ENCODE data around the gene TRPM3.

Gene TRPM3

DNA sequence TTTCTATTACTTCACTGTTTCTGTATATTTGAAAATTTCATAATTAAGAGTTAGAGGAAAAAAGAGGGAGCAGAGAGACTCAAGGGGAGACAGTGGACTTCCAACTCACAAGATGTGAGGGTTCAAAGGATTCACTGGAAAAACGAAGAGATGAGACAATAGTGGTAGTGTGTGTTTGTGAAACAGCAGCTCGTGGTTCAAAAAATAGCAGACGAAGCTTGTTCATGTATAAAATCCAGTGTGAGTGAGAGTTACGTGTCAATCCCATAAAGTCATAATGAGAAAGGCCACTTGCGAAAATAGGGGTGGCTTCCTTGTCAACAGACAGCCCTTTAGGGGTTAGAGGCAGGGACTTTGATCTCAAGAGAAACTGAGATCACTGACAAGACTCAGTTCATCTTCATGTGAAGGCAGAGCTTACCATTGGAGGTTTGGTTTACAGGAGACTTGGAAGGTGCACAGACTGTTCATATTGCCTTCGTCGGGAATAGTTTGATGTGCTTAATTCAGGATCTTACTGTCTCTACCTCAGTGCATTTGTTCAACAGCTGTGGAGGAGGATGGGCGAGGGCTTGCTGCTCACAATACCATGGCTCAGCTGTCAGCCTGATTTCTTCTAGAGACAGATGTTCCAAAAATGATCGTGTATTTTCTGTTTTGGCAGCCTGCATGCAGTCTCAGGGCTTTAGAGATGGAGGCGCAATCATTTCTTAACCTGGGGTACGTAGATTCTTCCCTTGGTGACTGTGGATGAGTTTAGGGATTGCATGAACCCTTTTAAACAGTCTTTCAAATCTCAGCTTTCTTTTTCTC, 601.3 kb downstream of the TRPM3 start:
- no peak overlapping the region for H3K27ac ChIP-seq
- TF ChIP-seq, protein P1, sequence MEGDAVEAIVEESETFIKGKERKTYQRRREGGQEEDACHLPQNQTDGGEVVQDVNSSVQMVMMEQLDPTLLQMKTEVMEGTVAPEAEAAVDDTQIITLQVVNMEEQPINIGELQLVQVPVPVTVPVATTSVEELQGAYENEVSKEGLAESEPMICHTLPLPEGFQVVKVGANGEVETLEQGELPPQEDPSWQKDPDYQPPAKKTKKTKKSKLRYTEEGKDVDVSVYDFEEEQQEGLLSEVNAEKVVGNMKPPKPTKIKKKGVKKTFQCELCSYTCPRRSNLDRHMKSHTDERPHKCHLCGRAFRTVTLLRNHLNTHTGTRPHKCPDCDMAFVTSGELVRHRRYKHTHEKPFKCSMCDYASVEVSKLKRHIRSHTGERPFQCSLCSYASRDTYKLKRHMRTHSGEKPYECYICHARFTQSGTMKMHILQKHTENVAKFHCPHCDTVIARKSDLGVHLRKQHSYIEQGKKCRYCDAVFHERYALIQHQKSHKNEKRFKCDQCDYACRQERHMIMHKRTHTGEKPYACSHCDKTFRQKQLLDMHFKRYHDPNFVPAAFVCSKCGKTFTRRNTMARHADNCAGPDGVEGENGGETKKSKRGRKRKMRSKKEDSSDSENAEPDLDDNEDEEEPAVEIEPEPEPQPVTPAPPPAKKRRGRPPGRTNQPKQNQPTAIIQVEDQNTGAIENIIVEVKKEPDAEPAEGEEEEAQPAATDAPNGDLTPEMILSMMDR (conservative IDR thresholded peaks at IDR 0.05), result no peak
- no peak for TF ChIP-seq ZFX (IDR thresholded peaks at IDR 0.05)

DNA sequence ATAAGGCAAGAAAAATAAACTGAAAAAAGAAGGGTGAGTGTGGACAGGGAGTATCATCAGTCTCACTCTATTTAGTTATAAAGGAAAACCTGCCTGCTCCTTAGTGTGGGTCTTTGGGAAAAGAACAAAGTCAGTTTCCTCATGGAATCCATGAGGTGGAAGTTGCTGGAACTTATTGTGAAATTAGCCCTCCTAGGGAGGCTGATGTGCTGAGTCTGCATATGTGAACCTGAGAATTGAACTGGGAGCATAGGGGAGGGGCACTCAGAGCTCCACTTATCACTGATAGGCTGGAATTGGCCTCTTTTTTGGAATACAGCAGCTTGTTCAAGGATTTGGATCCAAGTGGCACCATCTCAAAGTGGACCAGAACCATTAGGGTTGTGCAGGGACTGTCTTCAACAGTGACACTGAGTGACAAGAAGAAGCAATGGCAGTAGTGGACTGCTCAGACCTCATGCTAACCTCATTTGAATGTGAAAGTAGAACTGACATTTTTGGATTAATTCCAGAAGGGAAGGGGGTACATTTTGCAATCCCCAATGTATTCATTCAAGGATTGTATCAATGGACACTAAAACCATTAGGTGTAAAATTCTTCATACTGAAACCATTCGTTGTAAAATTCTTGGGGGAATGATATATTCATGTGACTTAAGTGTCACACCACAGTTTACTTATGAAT, 603.4 kb downstream of the TRPM3 start:
- TF ChIP-seq, protein P1 (conservative IDR thresholded peaks at IDR 0.05), result no peak
- TF ChIP-seq ZFX (IDR thresholded peaks at IDR 0.05), result no peak
- H3K27ac ChIP-seq, result no peak overlapping the region

DNA sequence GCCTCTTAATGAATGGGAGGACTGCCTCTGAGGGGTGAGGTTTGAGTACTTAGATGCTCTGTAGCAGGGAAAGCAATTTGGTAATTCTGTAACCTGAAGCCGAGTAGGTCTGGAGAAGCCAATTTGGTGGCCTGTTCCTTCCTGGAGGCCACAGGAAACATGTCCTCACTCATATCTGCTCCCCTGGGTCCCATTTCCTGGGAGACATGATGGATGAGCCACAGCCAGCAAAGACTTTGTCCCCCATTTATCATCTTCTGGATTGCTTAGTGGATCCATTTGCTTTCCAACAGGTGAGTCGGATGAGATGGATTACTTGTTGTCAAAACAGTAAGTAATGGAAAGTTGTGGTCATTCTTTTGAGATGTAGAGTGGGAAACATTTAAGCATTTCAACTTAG, 607.1 kb downstream of the TRPM3 start:
- TF ChIP-seq ZFX (IDR thresholded peaks at IDR 0.05), result no peak
- TF ChIP-seq, protein P1 (conservative IDR thresholded peaks at IDR 0.05), result no peak
- no peak overlapping the region for H3K27ac ChIP-seq

DNA sequence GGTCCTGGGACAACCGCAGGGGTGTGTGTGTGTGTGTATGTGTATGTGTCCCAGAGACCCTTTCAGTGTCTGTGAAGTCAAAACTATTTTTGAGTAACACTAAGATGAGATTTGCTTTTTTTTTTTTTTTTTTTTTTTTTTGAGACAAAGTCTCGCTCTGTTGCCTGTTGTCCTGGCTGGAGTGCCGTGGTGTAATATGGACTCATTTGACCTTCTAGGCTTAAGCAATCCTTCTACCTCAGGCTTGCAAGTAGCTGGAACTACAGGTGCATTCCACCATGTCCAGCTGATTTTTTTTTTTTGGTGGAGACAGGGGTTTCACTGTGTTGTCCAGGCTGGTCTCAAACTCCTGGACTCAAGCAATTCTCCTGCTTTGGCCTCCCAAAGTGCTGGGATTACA, 609.6 kb downstream of the TRPM3 start:
- H3K27ac ChIP-seq, result no peak overlapping the region
- TF ChIP-seq ZFX (IDR thresholded peaks at IDR 0.05), result no peak
- TF ChIP-seq, protein P1 (conservative IDR thresholded peaks at IDR 0.05), result no peak

DNA sequence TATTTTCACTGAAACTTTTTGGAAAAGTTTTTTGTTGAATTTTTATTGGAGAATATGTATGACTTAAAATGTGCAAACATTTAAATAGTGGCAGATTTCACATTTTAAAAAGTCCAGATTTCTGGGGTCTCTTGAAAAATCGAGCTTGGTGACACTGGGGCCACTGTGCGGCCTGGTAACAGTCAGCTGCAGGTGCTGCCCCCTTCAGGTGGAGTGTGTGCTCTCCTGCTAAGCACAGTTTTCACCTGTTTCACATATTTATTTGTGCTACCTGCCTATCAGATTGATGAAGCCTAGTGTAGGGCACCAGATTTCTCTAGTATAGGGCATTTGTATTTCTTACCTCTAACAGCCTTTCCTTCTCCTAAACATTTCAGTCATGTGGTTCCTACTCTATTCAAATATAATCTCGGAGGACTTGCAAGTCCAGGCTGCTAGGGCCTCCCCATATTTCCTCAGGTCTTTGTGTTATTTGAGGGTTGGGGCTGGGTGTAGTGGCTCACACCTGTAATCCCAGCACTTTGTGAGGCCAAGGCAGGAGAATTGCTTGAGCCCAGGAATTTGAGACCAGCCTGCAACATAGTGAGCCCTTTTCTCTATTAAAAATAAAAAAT, 611.2 kb downstream of the TRPM3 start:
- TF ChIP-seq, protein P1 (conservative IDR thresholded peaks at IDR 0.05), result peak; percentile 85
- TF ChIP-seq ZFX (IDR thresholded peaks at IDR 0.05), result no peak
- H3K27ac ChIP-seq, result no peak overlapping the region

DNA sequence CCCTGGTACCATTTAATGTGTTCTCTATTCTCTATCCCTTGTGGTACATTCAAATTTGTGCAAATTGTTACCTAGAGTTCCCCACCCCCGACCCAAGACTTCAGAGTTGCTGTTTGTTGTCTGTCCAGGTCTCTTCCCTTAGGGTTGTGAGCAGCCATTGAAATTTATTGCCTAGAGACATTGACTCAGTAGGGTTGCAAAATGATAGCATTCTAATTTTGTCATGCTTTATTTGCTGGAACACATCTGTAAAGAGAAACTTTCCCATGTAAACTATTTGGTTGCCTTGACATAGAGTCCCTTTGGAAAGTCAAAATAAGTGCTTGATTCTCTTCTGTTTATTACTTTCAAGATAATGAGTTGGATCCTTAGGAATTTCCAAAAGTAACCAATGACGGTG, 615.3 kb downstream of the TRPM3 start:
- H3K27ac ChIP-seq, result no peak overlapping the region
- TF ChIP-seq ZFX (IDR thresholded peaks at IDR 0.05), result no peak
- TF ChIP-seq, protein P1 (conservative IDR thresholded peaks at IDR 0.05), result no peak

DNA sequence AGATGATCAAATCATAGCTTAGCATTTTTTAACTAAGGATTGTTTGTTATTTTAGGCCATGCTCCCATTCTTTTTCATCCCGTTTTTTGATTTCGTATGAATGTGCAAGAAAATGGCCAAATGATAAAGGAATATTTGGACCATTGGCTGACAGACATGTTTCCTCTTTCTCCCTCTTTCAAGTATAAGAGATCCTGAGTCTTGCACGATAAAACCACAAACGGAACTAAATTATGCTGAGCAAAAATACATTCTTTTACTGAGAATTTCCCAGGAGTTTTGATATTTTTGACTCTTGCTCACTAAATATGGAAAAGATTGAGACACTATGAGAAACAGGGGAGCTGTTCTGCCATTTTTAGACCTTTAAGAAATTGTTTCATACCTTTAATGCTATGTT, 616.6 kb downstream of the TRPM3 start:
- TF ChIP-seq ZFX (IDR thresholded peaks at IDR 0.05), result no peak
- TF ChIP-seq, protein P1 (conservative IDR thresholded peaks at IDR 0.05), result no peak
- no peak overlapping the region for H3K27ac ChIP-seq

Measured in C4-2B (cell line).